Cardiac fibroblast (primary cell): ENCODE measurements around the gene LPP.
A peak's percentile ranks its signal among the peaks of the same experiment; 100 is the strongest.

Experiments
- DNase-seq, 2 donors: peaks; one replicate each; pipeline versions ENCODE4 v3.0.0 to v3.0.0-alpha.2; 2010; ENCODE audit warnings: low read depth in 2 of 2
- H3K4me3 ChIP-seq, 2 donors: replicated peaks in 1 of 2; 1 replicate in 1 of 2; 2 replicates in 1 of 2; pipeline ENCODE4 v1.5.1; 2011; ENCODE audit warnings: low read depth in 2 of 2, low read length in 2 of 2, mild to moderate bottlenecking in 2 of 2, moderate library complexity in 1 of 2
- TF ChIP-seq, protein P1 (sequence below): IDR thresholded peaks from one replicate; pipeline ENCODE4 v1.5.1; 2011; ENCODE audit warnings: low read depth, mild to moderate bottlenecking, low read length, inconsistent platforms

LPP gene

DNA sequence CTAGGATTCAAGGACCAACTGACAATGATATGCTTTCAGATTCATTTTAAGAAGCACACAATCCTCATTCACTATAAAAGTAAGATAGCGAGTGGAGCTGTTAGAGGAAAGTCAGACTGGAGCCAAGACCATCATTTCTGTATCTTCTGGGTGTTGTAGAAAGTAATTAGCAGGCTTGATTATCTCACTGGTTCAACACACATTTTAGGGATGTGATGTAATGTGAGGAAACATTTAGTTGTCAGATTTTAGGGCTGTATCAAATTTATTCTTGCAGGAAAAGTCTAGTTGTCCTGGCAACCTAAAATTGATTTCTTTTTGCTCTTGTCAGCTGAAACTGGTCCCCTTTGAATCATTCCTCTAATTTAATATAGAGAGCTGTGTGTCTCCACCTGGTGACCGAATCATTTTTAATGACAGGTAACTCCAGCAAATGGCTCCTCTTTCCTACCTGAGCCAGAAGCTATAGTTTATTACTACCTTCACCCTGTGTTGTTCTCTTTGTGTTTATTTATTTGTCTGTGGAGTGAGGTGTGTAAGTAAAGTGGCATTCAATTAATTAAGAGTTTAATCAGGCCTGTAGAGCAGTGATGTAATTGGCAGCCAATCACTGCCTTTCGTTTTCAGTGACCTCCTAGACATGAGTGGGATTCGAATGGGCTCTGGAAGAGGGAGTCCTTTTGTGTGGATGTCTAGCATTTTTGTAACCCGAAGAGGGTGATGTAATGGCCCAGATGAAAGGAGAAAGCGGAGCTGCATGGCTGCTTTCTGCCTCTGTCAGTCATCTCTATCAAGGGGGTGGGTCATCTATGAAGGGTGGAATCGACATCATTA, 125.8 kb downstream of the LPP start:
- DNase-seq, result no peak
- no peak overlapping the region for H3K4me3 ChIP-seq
- TF ChIP-seq, protein P1, sequence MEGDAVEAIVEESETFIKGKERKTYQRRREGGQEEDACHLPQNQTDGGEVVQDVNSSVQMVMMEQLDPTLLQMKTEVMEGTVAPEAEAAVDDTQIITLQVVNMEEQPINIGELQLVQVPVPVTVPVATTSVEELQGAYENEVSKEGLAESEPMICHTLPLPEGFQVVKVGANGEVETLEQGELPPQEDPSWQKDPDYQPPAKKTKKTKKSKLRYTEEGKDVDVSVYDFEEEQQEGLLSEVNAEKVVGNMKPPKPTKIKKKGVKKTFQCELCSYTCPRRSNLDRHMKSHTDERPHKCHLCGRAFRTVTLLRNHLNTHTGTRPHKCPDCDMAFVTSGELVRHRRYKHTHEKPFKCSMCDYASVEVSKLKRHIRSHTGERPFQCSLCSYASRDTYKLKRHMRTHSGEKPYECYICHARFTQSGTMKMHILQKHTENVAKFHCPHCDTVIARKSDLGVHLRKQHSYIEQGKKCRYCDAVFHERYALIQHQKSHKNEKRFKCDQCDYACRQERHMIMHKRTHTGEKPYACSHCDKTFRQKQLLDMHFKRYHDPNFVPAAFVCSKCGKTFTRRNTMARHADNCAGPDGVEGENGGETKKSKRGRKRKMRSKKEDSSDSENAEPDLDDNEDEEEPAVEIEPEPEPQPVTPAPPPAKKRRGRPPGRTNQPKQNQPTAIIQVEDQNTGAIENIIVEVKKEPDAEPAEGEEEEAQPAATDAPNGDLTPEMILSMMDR, result no peak

DNA sequence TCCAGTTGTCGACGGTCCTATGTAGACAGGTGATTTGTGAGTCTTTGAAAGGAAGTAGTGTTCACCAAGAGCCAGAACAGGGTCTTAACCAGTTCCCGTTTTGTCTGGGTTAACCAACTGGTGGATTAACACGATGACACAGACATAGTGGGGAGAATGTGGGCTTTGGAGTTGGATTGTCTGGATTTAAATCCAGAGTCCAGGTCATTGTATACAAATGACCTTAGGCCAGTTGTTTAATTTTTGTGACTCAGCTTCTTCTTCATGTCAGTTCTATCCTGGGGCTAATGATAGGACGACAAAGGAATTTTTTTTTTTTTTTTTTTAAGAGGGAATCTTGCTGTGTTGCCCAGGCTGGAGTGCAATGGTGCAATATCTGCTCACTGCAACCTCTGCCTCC, 126.7 kb downstream of the LPP start:
- TF ChIP-seq, protein P1, result no peak
- H3K4me3 ChIP-seq, result no peak overlapping the region
- no peak for DNase-seq

DNA sequence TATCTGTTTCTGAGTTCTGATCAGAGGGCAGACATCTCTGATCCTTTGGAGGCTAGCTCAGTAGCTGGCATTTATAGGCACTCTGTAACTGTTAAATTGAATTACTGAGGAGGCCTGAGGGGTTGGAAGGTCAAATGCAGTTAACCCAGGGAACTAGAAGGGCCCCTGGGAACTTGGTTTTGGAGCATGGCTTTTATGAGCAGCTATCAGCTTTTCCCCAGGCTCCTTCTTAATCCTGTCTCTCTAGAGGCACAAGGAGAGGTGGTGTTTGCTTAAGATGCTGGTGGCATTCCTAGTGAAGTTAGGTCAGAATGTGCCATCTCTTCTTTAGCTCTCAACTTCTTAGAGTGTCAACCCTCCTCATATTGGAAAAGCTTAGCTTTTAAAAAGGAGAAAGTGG, 128.9 kb downstream of the LPP start:
- H3K4me3 ChIP-seq, result no peak overlapping the region
- TF ChIP-seq, protein P1, result no peak
- DNase-seq, result no peak

DNA sequence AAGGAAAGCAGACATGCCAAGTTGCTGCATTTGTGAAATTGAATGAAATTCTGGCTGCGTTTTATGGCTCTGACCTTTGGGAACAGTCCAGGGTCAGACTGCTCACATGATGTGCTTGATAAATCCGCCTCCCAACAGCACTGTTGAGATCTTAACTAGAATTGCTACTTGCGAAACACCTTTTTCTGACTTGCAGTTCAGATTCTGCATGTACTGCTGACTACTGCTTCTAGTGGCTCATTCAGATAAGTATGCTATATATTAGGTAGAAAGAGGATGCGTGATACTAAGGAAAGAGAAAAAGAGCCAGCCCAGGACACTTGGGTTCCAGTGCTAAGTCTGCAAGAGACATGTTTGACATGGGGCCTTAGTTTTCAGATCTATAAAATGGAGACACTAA, 129.4 kb downstream of the LPP start:
- peak; percentile 56 to 85 for DNase-seq
- TF ChIP-seq, protein P1, result peak; percentile 13
- H3K4me3 ChIP-seq, result no peak overlapping the region

DNA sequence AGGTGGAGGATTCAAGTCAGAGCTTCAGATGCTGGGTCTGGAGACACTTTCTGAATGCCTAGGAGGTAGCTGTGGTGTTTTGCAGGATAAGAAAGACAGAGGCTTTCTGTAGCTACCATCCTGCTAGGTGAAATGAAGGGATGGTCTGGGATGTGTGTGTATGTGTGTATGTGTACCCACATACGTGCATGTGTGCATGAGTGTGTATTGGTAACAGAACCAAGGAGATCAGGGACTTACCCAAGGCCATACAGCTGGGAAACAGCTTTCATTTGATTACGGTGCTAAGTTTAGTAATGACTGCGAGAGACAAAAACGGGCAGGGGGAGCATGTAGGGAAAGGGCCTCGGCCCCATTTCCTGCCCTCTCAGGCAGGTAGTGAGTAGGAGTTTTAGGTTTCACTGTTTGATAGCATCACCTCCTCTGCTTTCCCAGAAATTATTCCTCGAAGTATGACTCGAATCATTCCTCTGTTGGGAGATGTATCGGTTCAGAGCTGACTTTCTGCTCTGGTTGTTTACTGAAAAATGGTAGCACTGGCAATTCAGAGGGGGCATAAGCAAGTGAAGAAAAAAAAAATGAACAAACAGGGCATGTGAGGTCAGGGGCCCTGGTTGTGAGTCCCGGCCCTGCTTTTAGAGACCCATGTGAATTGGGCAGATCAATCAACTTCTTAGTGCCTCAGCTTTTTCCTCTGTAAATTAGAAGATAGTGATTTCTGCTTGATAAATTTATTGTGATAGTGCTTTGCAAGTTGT, 130.7 kb downstream of the LPP start:
- TF ChIP-seq, protein P1, result no peak
- DNase-seq, result no peak
- H3K4me3 ChIP-seq, result no peak overlapping the region

DNA sequence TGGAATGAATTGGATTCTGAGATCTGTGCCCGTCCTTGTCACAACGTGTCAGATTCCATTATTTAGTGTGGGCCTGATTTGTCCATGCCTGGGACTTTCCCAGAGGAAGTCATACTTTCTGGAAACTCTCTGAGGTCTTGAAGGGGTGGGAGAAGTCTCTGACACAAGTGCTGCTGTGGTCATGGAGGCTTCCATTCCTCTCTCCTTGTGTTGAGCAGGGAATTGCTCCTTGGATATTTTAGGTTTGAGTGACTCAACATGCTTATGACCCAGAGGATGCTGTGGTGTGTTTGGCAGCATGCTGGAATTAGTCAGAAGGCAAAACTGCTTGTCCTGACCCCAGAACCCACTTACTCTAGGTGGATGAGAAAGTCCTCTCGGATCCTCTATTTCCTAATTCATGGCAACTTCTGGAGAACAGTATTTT, 132.1 kb downstream of the LPP start:
- H3K4me3 ChIP-seq, result no peak overlapping the region
- DNase-seq, result peak; percentile 95 to 99
- TF ChIP-seq, protein P1, result no peak
